ENCODE results near the gene ZBTB20. TPM values are rescaled to one million over a fixed set of nuclear protein-coding genes. Genes with fewer than 3 reads are reported as not detected.

ZBTB20 gene
- polyA plus RNA-seq, 1 of the 3 experiments (the other 2 are of a cell fraction), result 0.43 TPM

DNA sequence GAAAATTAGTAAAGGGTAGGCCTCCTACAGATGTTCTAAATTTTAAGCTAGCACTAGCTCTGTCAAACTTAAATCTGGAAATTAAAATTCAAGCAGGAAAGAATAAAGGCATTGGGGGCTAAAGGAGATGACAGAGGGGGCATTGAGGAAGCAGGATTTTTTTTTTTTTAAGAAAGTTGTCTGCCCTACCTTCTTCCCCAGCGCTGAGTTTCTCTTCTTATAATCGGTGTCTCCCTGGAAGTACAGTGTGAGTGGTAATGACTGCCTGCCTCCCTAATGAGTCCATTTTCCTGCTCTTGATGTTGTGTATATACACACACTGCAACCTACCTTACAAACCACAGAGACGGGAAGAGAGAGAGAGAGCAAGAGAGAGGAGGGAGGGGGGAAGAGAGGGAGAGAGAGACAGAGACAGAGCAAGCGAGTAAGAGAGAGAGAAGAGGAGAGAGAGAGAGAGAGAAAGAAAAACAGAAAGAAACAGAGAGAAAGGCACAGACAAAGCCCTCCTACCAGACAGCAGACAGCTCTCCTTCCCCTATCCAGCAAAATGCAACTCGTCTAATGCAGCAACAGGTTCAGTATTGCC lies 47.0 kb downstream of the ZBTB20 start (continued):
- TF ChIP-seq, protein P1, sequence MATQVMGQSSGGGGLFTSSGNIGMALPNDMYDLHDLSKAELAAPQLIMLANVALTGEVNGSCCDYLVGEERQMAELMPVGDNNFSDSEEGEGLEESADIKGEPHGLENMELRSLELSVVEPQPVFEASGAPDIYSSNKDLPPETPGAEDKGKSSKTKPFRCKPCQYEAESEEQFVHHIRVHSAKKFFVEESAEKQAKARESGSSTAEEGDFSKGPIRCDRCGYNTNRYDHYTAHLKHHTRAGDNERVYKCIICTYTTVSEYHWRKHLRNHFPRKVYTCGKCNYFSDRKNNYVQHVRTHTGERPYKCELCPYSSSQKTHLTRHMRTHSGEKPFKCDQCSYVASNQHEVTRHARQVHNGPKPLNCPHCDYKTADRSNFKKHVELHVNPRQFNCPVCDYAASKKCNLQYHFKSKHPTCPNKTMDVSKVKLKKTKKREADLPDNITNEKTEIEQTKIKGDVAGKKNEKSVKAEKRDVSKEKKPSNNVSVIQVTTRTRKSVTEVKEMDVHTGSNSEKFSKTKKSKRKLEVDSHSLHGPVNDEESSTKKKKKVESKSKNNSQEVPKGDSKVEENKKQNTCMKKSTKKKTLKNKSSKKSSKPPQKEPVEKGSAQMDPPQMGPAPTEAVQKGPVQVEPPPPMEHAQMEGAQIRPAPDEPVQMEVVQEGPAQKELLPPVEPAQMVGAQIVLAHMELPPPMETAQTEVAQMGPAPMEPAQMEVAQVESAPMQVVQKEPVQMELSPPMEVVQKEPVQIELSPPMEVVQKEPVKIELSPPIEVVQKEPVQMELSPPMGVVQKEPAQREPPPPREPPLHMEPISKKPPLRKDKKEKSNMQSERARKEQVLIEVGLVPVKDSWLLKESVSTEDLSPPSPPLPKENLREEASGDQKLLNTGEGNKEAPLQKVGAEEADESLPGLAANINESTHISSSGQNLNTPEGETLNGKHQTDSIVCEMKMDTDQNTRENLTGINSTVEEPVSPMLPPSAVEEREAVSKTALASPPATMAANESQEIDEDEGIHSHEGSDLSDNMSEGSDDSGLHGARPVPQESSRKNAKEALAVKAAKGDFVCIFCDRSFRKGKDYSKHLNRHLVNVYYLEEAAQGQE (IDR thresholded peaks at IDR 0.05; ENCODE audit: low read depth, low read length), result 0 out of 2 replicates have a peak, but pooled peaks have one; percentile 33
- TF ChIP-seq, protein P2, sequence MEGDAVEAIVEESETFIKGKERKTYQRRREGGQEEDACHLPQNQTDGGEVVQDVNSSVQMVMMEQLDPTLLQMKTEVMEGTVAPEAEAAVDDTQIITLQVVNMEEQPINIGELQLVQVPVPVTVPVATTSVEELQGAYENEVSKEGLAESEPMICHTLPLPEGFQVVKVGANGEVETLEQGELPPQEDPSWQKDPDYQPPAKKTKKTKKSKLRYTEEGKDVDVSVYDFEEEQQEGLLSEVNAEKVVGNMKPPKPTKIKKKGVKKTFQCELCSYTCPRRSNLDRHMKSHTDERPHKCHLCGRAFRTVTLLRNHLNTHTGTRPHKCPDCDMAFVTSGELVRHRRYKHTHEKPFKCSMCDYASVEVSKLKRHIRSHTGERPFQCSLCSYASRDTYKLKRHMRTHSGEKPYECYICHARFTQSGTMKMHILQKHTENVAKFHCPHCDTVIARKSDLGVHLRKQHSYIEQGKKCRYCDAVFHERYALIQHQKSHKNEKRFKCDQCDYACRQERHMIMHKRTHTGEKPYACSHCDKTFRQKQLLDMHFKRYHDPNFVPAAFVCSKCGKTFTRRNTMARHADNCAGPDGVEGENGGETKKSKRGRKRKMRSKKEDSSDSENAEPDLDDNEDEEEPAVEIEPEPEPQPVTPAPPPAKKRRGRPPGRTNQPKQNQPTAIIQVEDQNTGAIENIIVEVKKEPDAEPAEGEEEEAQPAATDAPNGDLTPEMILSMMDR (IDR thresholded peaks at IDR 0.05), result no peak

- ChIA-PET CTCF (interaction anchor here (1.1 kb wide), 1 partner anchor 715 kb away, joined by 6 read pairs; no protein-coding TSS in a partner anchor), POLR2A (interaction anchor here (2.6 kb wide), 1 partner anchor 47 kb away, joined by 11 read pairs; the partner anchor contains the start of gene ZBTB20)
- Histone ChIP-seq H4K20me1 (ENCODE audit: insufficient read depth) (no peaks in the 10 kb centered on the region), H3K9me2 (no peaks in the 10 kb centered on the region), H3K9me3 (no peaks in the 10 kb centered on the region; the same call in 1 of the 2 replicates), H3K27ac (ENCODE audit: low read depth in 2 of 2, low read length in 1 of 2) (peak overlapping the region; percentile 51 to 83), H3K4me2 (peak overlapping the region; percentile 77), H3K36me3 (replicated peaks in 1 of 2; ENCODE audit: control insufficient read depth in 1 of 2, insufficient read depth in 2 of 2, low read length in 1 of 2) (peaks cover 0 to 6% of the 10 kb centered on the region in 2 experiments), H3K4me1 (ENCODE audit: control insufficient read depth in 1 of 2, insufficient read depth in 2 of 2, low read depth in 1 of 2, low read length in 1 of 2) (peaks cover 14 to 16% of the 10 kb centered on the region in 2 experiments; a peak in 3 of 4 replicates), H2AFZ (ENCODE audit: low read depth) (peak overlapping the region; percentile 88), H3K79me2 (ENCODE audit: insufficient read depth) (no peaks in the 10 kb centered on the region), H3K4me3 (ENCODE audit: low read depth in 2 of 2, low read length in 1 of 2) (peak overlapping the region; percentile 43 to 51), H3K27me3 (ENCODE audit: insufficient read depth) (no peaks in the 10 kb centered on the region), H3F3A (replicated peaks; ENCODE audit: insufficient read depth) (no peaks in the 10 kb centered on the region), H3K9ac (peak overlapping the region; percentile 56)
- no peak for DNase-seq
- 43% methylated on average over 3 of the region's 3 CpGs for WGBS (ENCODE audit: low lambda C conversion rate)
- TF ChIP-seq, protein P2 (IDR thresholded peaks at IDR 0.05), result no peak
- TF ChIP-seq FOXJ3 (CRISPR knock-in tag; IDR thresholded peaks at IDR 0.05) (no peak), GABPA (IDR thresholded peaks at IDR 0.05; ENCODE audit: low read depth) (no peak), TCF12 (IDR thresholded peaks at IDR 0.05) (no peak), SMC3 (IDR thresholded peaks at IDR 0.05; ENCODE audit: low read depth, low read length) (no peak)
Observed at GRCh38 chr3:115099134-115099985, 47.7 kb downstream of the ZBTB20 start.

Data from SK-N-SH (cell line).